ENCODE results near the gene FBXL17. TPM values are rescaled to one million over a fixed set of nuclear protein-coding genes. Genes with fewer than 3 reads are reported as not detected.

FBXL17 gene
- total RNA-seq, 1 donor from 2014 or later, result 21.6 TPM

GRCh38 chr5:107861565-107861964, 520.3 kb downstream of the FBXL17 start:
- Mint-ChIP-seq H3K9me3 (no peaks in the 10 kb centered on the region), H3K4me1 (no peaks in the 10 kb centered on the region), H3K27ac (no peak overlapping the region), H3K27me3 (ENCODE audit: low read depth) (no peaks in the 10 kb centered on the region), H3K36me3 (peaks cover 5% of the 10 kb centered on the region), H3K4me3 (no peak overlapping the region)
- no peak for DNase-seq (ENCODE audit: low spot score in 2 of 2, unreplicated experiment in 2 of 2)
- no peak for TF ChIP-seq CTCF (IDR thresholded peaks at IDR 0.05; ENCODE audit: unreplicated experiment)

- no peaks in the 10 kb centered on the region for H3K9me3 Mint-ChIP-seq
- no peaks in the 10 kb centered on the region for H3K27me3 Mint-ChIP-seq (ENCODE audit: low read depth)
Observed at GRCh38 chr5:107860044-107860443, 521.9 kb downstream of the FBXL17 start.

GRCh38 chr5:107858788-107859187, 523.1 kb downstream of the FBXL17 start:
- no peak for TF ChIP-seq CTCF (IDR thresholded peaks at IDR 0.05; ENCODE audit: unreplicated experiment)
- Mint-ChIP-seq H3K9me3 (no peaks in the 10 kb centered on the region), H3K4me1 (no peaks in the 10 kb centered on the region), H3K27me3 (ENCODE audit: low read depth) (no peaks in the 10 kb centered on the region), H3K4me3 (no peak overlapping the region), H3K27ac (no peak overlapping the region), H3K36me3 (peaks cover 5% of the 10 kb centered on the region)
- DNase-seq (ENCODE audit: low spot score in 2 of 2, unreplicated experiment in 2 of 2), result no peak

More at GRCh38 chr5:107860044-107860443, 521.9 kb downstream of the FBXL17 start:
- H3K27ac Mint-ChIP-seq, result no peak overlapping the region
- no peak for DNase-seq (ENCODE audit: low spot score in 2 of 2, unreplicated experiment in 2 of 2)
- no peak for TF ChIP-seq CTCF (IDR thresholded peaks at IDR 0.05; ENCODE audit: unreplicated experiment)
- H3K36me3 Mint-ChIP-seq, result peaks cover 5% of the 10 kb centered on the region
- no peaks in the 10 kb centered on the region for H3K4me1 Mint-ChIP-seq
- H3K4me3 Mint-ChIP-seq, result no peak overlapping the region

- no peak for DNase-seq (ENCODE audit: low spot score in 2 of 2, unreplicated experiment in 2 of 2)
- Mint-ChIP-seq H3K36me3 (peaks cover 5% of the 10 kb centered on the region), H3K9me3 (no peaks in the 10 kb centered on the region), H3K27ac (no peak overlapping the region), H3K27me3 (ENCODE audit: low read depth) (no peaks in the 10 kb centered on the region), H3K4me3 (no peak overlapping the region), H3K4me1 (no peaks in the 10 kb centered on the region)
- TF ChIP-seq CTCF (IDR thresholded peaks at IDR 0.05; ENCODE audit: unreplicated experiment), result no peak
Observed at GRCh38 chr5:107858324-107858723, 523.6 kb downstream of the FBXL17 start.

- no peaks in the 10 kb centered on the region for H3K9me3 Mint-ChIP-seq
- TF ChIP-seq CTCF (IDR thresholded peaks at IDR 0.05; ENCODE audit: unreplicated experiment), result no peak
- H3K27me3 Mint-ChIP-seq (ENCODE audit: low read depth), result no peaks in the 10 kb centered on the region
- no peak overlapping the region for H3K4me3 Mint-ChIP-seq
- DNase-seq (ENCODE audit: low spot score in 2 of 2, unreplicated experiment in 2 of 2), result no peak
- H3K27ac Mint-ChIP-seq, result no peak overlapping the region
- H3K36me3 Mint-ChIP-seq, result peaks cover 5% of the 10 kb centered on the region
- no peaks in the 10 kb centered on the region for H3K4me1 Mint-ChIP-seq
Observed at GRCh38 chr5:107857785-107858184, 524.1 kb downstream of the FBXL17 start.

- no peak for DNase-seq (ENCODE audit: low spot score in 2 of 2, unreplicated experiment in 2 of 2)
- no peak overlapping the region for H3K4me3 Mint-ChIP-seq
- H3K4me1 Mint-ChIP-seq, result no peaks in the 10 kb centered on the region
- no peaks in the 10 kb centered on the region for H3K27me3 Mint-ChIP-seq (ENCODE audit: low read depth)
- no peak for TF ChIP-seq CTCF (IDR thresholded peaks at IDR 0.05; ENCODE audit: unreplicated experiment)
- no peaks in the 10 kb centered on the region for H3K36me3 Mint-ChIP-seq
- H3K9me3 Mint-ChIP-seq, result no peaks in the 10 kb centered on the region
- no peak overlapping the region for H3K27ac Mint-ChIP-seq
Observed at GRCh38 chr5:107855171-107855570, 526.7 kb downstream of the FBXL17 start.

Data from mesothelial cell of epicardium (in vitro differentiated cells).